ENCODE data around the gene CALU.

- TF ChIP-seq CTCF (conservative IDR thresholded peaks at IDR 0.05; ENCODE audit: low read depth in 2 of 2) (no peak), EZH2 (IDR thresholded peaks at IDR 0.05; ENCODE audit: low read depth, unreplicated experiment) (no peak), CREB1 (CRISPR knock-in tag; IDR thresholded peaks at IDR 0.05; ENCODE audit: low read depth) (peak; percentile 80), POLR2AphosphoS5 (IDR thresholded peaks at IDR 0.05; ENCODE audit: low read depth) (peak; percentile 93), EZH2phosphoT487 (IDR thresholded peaks at IDR 0.05; ENCODE audit: unreplicated experiment) (no peak), JUNB (IDR thresholded peaks at IDR 0.05; ENCODE audit: unreplicated experiment) (no peak), ZNF114 (CRISPR knock-in tag; IDR thresholded peaks at IDR 0.05) (no peak), STAT1 (IDR thresholded peaks at IDR 0.05; ENCODE audit: unreplicated experiment) (no peak), ZNF331 (CRISPR knock-in tag; IDR thresholded peaks at IDR 0.05; ENCODE audit: low read depth) (no peak), NANOG (IDR thresholded peaks at IDR 0.05; ENCODE audit: borderline replicate concordance) (no peak)
- TF ChIP-seq, protein P1, sequence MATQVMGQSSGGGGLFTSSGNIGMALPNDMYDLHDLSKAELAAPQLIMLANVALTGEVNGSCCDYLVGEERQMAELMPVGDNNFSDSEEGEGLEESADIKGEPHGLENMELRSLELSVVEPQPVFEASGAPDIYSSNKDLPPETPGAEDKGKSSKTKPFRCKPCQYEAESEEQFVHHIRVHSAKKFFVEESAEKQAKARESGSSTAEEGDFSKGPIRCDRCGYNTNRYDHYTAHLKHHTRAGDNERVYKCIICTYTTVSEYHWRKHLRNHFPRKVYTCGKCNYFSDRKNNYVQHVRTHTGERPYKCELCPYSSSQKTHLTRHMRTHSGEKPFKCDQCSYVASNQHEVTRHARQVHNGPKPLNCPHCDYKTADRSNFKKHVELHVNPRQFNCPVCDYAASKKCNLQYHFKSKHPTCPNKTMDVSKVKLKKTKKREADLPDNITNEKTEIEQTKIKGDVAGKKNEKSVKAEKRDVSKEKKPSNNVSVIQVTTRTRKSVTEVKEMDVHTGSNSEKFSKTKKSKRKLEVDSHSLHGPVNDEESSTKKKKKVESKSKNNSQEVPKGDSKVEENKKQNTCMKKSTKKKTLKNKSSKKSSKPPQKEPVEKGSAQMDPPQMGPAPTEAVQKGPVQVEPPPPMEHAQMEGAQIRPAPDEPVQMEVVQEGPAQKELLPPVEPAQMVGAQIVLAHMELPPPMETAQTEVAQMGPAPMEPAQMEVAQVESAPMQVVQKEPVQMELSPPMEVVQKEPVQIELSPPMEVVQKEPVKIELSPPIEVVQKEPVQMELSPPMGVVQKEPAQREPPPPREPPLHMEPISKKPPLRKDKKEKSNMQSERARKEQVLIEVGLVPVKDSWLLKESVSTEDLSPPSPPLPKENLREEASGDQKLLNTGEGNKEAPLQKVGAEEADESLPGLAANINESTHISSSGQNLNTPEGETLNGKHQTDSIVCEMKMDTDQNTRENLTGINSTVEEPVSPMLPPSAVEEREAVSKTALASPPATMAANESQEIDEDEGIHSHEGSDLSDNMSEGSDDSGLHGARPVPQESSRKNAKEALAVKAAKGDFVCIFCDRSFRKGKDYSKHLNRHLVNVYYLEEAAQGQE (IDR thresholded peaks at IDR 0.05; ENCODE audit: unreplicated experiment) = no peak
- TF ChIP-seq, protein P2, sequence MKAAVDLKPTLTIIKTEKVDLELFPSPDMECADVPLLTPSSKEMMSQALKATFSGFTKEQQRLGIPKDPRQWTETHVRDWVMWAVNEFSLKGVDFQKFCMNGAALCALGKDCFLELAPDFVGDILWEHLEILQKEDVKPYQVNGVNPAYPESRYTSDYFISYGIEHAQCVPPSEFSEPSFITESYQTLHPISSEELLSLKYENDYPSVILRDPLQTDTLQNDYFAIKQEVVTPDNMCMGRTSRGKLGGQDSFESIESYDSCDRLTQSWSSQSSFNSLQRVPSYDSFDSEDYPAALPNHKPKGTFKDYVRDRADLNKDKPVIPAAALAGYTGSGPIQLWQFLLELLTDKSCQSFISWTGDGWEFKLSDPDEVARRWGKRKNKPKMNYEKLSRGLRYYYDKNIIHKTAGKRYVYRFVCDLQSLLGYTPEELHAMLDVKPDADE (IDR thresholded peaks at IDR 0.05) = peak; percentile 51; the same call in 1 of the 2 replicates
- TF ChIP-seq, protein P3, sequence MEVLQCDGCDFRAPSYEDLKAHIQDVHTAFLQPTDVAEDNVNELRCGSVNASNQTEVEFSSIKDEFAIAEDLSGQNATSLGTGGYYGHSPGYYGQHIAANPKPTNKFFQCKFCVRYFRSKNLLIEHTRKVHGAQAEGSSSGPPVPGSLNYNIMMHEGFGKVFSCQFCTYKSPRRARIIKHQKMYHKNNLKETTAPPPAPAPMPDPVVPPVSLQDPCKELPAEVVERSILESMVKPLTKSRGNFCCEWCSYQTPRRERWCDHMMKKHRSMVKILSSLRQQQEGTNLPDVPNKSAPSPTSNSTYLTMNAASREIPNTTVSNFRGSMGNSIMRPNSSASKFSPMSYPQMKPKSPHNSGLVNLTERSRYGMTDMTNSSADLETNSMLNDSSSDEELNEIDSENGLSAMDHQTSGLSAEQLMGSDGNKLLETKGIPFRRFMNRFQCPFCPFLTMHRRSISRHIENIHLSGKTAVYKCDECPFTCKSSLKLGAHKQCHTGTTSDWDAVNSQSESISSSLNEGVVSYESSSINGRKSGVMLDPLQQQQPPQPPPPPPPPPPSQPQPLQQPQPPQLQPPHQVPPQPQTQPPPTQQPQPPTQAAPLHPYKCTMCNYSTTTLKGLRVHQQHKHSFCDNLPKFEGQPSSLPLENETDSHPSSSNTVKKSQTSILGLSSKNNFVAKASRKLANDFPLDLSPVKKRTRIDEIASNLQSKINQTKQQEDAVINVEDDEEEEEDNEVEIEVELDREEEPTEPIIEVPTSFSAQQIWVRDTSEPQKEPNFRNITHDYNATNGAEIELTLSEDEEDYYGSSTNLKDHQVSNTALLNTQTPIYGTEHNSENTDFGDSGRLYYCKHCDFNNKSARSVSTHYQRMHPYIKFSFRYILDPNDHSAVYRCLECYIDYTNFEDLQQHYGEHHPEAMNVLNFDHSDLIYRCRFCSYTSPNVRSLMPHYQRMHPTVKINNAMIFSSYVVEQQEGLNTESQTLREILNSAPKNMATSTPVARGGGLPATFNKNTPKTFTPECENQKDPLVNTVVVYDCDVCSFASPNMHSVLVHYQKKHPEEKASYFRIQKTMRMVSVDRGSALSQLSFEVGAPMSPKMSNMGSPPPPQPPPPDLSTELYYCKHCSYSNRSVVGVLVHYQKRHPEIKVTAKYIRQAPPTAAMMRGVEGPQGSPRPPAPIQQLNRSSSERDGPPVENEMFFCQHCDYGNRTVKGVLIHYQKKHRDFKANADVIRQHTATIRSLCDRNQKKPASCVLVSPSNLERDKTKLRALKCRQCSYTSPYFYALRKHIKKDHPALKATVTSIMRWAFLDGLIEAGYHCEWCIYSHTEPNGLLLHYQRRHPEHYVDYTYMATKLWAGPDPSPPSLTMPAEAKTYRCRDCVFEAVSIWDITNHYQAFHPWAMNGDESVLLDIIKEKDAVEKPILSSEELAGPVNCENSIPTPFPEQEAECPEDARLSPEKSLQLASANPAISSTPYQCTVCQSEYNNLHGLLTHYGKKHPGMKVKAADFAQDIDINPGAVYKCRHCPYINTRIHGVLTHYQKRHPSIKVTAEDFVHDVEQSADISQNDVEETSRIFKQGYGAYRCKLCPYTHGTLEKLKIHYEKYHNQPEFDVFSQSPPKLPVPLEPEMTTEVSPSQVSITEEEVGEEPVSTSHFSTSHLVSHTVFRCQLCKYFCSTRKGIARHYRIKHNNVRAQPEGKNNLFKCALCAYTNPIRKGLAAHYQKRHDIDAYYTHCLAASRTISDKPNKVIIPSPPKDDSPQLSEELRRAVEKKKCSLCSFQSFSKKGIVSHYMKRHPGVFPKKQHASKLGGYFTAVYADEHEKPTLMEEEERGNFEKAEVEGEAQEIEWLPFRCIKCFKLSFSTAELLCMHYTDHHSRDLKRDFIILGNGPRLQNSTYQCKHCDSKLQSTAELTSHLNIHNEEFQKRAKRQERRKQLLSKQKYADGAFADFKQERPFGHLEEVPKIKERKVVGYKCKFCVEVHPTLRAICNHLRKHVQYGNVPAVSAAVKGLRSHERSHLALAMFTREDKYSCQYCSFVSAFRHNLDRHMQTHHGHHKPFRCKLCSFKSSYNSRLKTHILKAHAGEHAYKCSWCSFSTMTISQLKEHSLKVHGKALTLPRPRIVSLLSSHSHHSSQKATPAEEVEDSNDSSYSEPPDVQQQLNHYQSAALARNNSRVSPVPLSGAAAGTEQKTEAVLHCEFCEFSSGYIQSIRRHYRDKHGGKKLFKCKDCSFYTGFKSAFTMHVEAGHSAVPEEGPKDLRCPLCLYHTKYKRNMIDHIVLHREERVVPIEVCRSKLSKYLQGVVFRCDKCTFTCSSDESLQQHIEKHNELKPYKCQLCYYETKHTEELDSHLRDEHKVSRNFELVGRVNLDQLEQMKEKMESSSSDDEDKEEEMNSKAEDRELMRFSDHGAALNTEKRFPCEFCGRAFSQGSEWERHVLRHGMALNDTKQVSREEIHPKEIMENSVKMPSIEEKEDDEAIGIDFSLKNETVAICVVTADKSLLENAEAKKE (CRISPR knock-in tag; IDR thresholded peaks at IDR 0.05) = no peak
These were observed at the start of gene CALU for GRCh38 chr7:128739048-128739962.

All from GM23338 (cell line).